Measurements from ENCODE around the gene COBL.

Gene COBL

DNA sequence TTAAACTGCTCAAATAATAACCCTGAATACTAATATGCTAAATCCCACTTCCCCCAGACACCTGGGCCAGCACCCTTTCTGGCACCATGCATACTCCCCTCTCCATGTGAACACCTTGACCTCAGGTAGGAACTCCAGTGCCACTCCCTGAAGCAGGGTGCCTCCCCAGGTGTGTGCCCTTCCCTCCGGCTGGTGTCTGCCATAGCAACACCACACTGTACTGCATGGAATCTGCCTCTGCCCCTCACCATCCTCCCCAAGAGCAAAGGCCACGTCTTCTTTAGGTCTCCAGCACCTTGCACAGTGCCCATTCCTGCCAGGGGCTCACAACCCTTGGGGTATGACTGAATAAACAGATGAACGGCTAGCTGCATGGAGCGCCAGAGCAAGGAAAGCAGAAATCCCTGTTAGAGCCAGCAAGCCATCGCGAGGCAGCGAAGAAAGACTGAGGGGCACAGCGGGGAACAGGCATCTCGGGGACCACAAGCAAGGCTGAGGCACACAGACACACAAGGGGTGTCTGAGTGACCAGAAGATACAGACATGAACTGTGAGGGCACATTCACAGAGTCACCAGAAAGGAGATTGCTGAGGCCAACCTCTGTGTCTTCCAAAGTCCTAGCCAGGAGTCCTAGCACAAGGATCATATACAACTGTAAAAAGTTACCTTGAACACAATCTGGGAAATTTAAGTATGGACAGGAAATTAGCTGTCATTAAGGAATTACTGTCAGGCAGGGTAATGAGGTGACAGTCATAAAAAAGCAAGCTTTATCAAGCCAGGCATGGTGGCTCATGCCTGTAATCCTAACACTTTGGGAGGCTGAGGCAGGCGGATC lies 25.7 kb downstream of the COBL start:
- DNase-seq = no peak
- in situ Hi-C loops (cut with HindIII; ENCODE audit: low pct_ligation_motif_present, low pct_unique_long_range_greater_than_20kb, low sequenced_read_pairs) = loop anchor here (25.0 kb wide), 1 partner anchor 104 kb away; no protein-coding TSS in a partner anchor

- no peak for DNase-seq
- in situ Hi-C loops (cut with HindIII; ENCODE audit: low pct_ligation_motif_present, low pct_unique_long_range_greater_than_20kb, low sequenced_read_pairs) = loop anchor here (25.0 kb wide), 1 partner anchor 103 kb away; no protein-coding TSS in a partner anchor
Measured at GRCh38 chr7:51290304-51290637, 26.3 kb downstream of the COBL start.

DNA sequence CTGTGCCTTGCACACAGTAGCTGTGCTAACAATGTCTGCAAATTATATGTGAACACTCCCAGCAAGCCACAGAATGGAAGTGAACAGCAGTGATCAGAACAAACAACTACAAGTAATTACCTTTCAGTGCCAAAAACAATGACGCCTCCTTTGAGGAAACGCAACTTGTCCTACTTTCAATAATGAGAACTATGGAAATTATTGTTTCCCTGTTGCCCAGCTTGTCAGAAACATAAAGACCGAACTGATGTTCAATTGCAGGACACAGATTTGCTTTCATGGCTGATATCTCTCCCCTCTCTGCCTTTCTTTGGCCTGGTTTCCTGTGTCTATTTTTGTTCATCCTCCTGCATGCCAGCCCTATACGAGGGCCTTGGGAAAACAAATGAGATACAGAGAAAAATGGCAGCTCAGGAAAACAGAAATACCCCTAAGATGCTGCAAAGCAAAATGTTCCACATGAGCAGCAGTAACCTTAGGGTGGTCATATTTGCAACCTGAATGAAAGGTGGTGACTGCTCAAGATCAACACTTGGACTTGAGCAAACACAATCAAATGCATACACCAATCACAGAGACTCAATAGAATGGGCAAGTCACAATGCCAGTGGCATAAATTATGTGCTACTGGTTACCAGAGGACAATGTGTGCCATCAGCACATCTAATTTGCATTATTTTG lies 26.8 kb downstream of the COBL start:
- no peak for DNase-seq
- in situ Hi-C loops (cut with HindIII; ENCODE audit: low pct_ligation_motif_present, low pct_unique_long_range_greater_than_20kb, low sequenced_read_pairs) = loop anchor here (25.0 kb wide), 1 partner anchor 102 kb away; no protein-coding TSS in a partner anchor

GRCh38 chr7:51288896-51289622 lies 27.6 kb downstream of the COBL start:
- in situ Hi-C loops (cut with HindIII; ENCODE audit: low pct_ligation_motif_present, low pct_unique_long_range_greater_than_20kb, low sequenced_read_pairs) = loop anchor here (25.0 kb wide), 1 partner anchor 102 kb away; no protein-coding TSS in a partner anchor

DNA sequence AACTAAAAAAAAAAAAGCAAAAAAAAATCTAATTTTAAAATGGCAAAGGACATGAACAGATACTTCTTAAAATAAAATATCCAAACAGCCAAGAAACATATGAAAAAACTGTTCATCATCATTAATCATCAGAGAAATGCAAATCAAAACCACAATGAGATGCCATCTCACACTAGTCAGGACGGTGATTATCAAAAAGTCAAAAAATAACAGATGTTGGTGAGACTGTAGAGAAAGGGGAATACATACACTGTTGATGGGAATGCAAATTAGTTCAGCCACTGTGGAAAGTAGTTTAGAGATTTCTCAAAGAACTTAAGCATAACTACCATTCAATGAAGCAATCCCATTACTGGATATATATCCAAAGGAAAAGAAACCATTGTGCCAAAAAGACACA lies 30.2 kb downstream of the COBL start:
- in situ Hi-C loops (cut with HindIII; ENCODE audit: low pct_ligation_motif_present, low pct_unique_long_range_greater_than_20kb, low sequenced_read_pairs) = loop anchor here (25.0 kb wide), 1 partner anchor 99 kb away; no protein-coding TSS in a partner anchor
- DNase-seq = no peak

More at GRCh38 chr7:51288896-51289622, 27.6 kb downstream of the COBL start:
- no peak for DNase-seq

DNA sequence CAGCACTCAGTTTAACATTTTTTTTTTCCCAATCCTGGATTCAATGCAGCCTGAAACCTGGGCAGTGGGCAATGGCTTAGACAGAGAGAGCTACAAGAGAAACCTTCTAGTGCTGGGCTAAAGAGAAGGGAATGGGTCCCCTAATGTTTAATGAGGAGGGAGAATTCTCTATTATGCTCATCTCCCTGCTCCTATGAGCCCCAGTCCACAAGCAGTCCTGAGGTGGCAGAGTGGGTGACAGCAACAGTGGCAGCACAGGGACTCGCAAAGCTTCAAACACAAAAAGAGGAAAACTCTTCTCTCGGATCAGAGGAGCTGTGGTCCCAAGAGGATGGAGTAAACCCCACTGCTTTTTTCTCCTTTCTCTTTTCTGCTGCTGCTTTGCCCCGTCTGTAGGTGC lies 36.5 kb downstream of the COBL start:
- in situ Hi-C loops (cut with HindIII; ENCODE audit: low pct_ligation_motif_present, low pct_unique_long_range_greater_than_20kb, low sequenced_read_pairs) = loop anchor here (25.0 kb wide), 1 partner anchor 93 kb away; no protein-coding TSS in a partner anchor
- no peak for DNase-seq

GRCh38 chr7:51279391-51280023 lies 37.1 kb downstream of the COBL start:
- in situ Hi-C loops (cut with HindIII; ENCODE audit: low pct_ligation_motif_present, low pct_unique_long_range_greater_than_20kb, low sequenced_read_pairs) = loop anchor here (25.0 kb wide), 1 partner anchor 92 kb away; no protein-coding TSS in a partner anchor
- no peak for DNase-seq

GRCh38 chr7:51278797-51279196 lies 37.8 kb downstream of the COBL start:
- no peak for DNase-seq
- in situ Hi-C loops (cut with HindIII; ENCODE audit: low pct_ligation_motif_present, low pct_unique_long_range_greater_than_20kb, low sequenced_read_pairs) = loop anchor here (25.0 kb wide), 1 partner anchor 91 kb away; no protein-coding TSS in a partner anchor

DNA sequence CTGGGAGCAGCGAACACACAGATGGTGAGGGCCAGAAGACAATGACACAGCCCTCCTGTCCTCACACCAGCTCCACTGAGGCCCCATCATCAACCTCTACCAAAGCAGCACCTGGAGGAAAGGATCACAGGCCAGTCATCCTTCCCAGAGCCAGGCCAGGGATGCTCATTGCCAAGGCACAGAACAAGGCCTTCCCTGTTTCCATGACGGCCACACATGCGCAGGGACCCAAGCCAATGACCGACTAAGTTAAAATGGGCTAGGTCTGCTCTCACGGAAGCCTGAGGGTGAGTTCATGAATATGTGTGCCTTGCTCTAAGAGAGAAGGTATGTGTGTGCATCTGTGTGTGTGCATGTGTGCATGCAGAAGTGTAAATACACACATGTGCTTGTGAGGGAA lies 39.6 kb downstream of the COBL start:
- no peak for DNase-seq
- in situ Hi-C loops (cut with HindIII; ENCODE audit: low pct_ligation_motif_present, low pct_unique_long_range_greater_than_20kb, low sequenced_read_pairs) = loop anchor here (25.0 kb wide), 1 partner anchor 90 kb away; no protein-coding TSS in a partner anchor

- no peak for DNase-seq
- in situ Hi-C loops (cut with HindIII; ENCODE audit: low pct_ligation_motif_present, low pct_unique_long_range_greater_than_20kb, low sequenced_read_pairs) = loop anchor here (25.0 kb wide), 1 partner anchor 89 kb away; no protein-coding TSS in a partner anchor
Measured at GRCh38 chr7:51276091-51276605, 40.5 kb downstream of the COBL start.

DNA sequence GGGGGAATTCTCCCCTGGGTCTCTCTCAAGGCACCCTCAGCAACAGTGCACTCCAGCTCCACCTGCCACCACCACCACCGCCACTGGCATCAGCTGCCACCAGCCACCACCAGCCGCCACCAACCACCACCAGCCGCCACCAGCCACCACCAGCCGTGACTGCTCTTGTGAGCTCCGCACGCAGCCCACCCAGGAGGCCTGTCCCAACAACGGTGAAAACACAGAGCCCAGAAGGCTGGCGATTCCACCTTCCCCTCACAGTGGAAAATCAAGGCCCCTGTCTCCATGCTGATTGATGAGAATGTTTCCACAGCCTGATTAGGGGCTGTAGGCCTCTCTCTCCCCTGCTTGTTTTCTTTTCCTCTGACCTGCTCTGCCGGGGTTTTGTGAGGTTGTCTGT lies 41.1 kb downstream of the COBL start:
- no peak for DNase-seq
- in situ Hi-C loops (cut with HindIII; ENCODE audit: low pct_ligation_motif_present, low pct_unique_long_range_greater_than_20kb, low sequenced_read_pairs) = loop anchor here (25.0 kb wide), 1 partner anchor 88 kb away; no protein-coding TSS in a partner anchor

- in situ Hi-C loops (cut with HindIII; ENCODE audit: low pct_ligation_motif_present, low pct_unique_long_range_greater_than_20kb, low sequenced_read_pairs) = loop anchor here (25.0 kb wide), 1 partner anchor 88 kb away; no protein-coding TSS in a partner anchor
- DNase-seq = no peak
Measured at GRCh38 chr7:51274955-51275354, 41.7 kb downstream of the COBL start.

DNA sequence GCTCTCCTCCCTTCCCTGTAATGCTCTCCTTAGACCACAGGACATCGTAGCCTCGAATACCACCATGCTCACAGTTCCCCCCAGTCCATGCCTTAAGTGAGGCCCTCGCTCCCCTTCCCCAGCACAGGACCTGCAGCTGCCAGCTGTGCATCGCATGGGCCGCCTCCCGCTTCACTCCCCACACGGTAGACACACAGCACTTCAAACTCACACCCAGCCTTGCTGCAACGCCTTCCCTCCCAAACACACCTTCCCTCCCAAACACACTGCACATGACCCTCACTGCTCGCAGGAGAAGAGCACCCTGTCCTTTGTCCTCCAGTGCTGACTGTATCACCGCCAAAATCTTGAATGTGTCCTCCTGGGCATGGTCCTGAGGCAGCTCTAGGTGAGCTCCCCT lies 42.6 kb downstream of the COBL start:
- in situ Hi-C loops (cut with HindIII; ENCODE audit: low pct_ligation_motif_present, low pct_unique_long_range_greater_than_20kb, low sequenced_read_pairs) = no loop called here
- DNase-seq = no peak

- in situ Hi-C loops (cut with HindIII; ENCODE audit: low pct_ligation_motif_present, low pct_unique_long_range_greater_than_20kb, low sequenced_read_pairs) = no loop called here
- no peak for DNase-seq
Measured at GRCh38 chr7:51273360-51273759, 43.2 kb downstream of the COBL start.

- no peak for DNase-seq
- in situ Hi-C loops (cut with HindIII; ENCODE audit: low pct_ligation_motif_present, low pct_unique_long_range_greater_than_20kb, low sequenced_read_pairs) = no loop called here
Measured at GRCh38 chr7:51270965-51271364, 45.6 kb downstream of the COBL start.

GRCh38 chr7:51269911-51270310 lies 46.7 kb downstream of the COBL start:
- in situ Hi-C loops (cut with HindIII; ENCODE audit: low pct_ligation_motif_present, low pct_unique_long_range_greater_than_20kb, low sequenced_read_pairs) = no loop called here
- no peak for DNase-seq

DNA sequence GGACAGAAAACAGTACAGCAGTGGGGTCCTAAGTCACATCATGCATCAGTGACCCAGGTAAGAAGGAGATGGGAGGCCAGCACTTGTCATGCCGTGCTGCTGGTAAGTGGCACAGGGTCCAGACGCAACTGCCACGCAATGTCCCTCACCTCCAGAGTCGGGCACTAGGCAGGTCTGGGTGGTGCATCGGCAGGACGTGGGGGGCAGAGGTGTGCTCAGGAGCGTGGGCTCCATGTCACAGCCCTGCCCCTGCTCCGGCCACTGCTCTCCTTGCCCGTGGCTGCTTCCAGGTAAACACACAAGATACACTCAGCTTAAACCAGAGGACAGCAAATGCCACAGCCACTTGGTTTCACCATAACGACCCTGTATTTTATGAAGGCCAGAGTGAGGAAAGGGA lies 47.3 kb downstream of the COBL start:
- in situ Hi-C loops (cut with HindIII; ENCODE audit: low pct_ligation_motif_present, low pct_unique_long_range_greater_than_20kb, low sequenced_read_pairs) = no loop called here
- no peak for DNase-seq

DNA sequence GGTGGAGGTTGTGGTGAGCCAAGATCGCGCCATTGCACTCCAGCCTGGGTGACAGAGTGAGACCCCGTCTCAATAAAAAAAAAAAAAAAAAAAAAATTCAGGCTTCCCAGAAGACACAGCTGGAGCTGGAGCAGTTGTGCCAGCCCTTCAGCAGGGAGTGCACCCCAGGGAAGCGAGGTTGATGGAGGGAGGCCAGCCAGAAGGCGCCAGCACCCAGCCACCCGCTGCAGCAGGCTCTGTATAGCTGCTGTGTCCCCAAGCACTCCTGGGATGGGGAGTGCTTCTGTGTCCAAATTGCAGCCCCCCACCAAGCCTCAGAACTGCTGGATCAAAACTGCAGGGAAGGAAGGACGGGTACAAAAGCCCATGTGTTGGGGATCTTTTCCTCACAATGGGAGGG lies 47.8 kb downstream of the COBL start:
- in situ Hi-C loops (cut with HindIII; ENCODE audit: low pct_ligation_motif_present, low pct_unique_long_range_greater_than_20kb, low sequenced_read_pairs) = no loop called here
- no peak for DNase-seq

All from ACHN (cell line).